GM19035 (cell line): ENCODE data around the gene MGP.

ENCODE experiments used
- ATAC-seq: cut with Tn5 transposase; IDR thresholded peaks from one replicate; pipeline ENCODE4 v1.9.1; 2021; ENCODE audit not compliant: unreplicated experiment

Gene MGP

GRCh38 chr12:14903386-14904098 is 17.9 kb upstream of the MGP start:
- ATAC-seq, result no peak

GRCh38 chr12:14902465-14902864 is 16.8 kb upstream of the MGP start:
- ATAC-seq, result no peak

- no peak for ATAC-seq
Observed at GRCh38 chr12:14901228-14901562, 15.5 kb upstream of the MGP start.

GRCh38 chr12:14900521-14901227 is 15.0 kb upstream of the MGP start:
- no peak for ATAC-seq

- no peak for ATAC-seq
Observed at GRCh38 chr12:14896521-14897169, 11.0 kb upstream of the MGP start.

DNA sequence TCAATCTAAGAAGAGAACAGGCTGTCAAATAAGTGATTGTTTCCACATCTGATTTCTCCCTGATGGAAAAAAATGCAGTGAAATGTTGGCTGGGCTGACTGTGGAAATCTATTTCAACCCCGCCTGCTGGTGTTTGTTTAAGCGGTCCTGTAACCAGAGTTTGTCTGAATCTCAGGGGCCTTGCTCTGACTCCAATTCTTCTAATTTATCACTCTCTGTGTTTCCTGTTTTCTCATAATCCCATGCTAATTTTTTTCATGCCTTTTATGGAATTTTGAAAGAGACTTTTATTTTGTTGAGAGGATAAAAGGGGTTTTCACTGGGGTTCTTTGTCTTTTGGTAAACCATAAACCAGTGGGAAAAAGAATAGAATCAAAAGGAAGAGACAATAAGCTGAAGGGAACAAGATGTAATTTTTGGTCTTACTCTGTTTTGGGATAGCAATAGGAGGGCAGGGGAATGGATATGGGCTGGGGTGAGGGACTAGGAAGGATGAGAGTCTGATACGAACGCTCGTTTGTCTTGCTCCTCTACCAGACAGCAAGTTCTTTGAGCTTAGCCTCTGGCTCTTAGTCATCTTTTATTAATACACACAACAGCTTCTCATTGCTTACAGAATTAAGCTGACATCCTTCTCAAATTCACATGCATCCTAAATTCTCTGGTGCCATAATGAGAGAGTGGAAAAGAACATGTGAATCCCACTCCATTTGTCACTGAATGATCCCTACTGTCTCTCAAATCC is 8.0 kb upstream of the MGP start:
- no peak for ATAC-seq

- no peak for ATAC-seq
Observed at GRCh38 chr12:14892726-14893505, 7.3 kb upstream of the MGP start.

DNA sequence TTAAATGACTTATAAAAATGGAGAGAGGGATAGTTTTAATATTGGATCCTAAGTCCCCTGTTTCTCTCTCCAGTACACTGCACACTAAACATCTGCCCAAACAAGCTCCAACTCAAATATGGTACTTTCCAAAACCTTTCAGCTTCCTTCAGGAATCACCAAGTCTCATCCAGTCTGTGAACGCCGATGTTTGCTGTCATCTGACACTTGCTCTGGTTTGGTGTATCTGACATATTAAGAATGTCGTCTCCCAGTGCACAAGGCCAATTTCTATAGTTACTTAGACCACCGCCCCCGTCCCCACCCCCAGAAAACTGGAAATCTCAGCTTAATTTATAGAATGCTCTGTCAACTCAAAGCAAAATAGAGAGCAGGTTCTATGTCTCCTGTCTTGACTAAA is 5.0 kb upstream of the MGP start:
- no peak for ATAC-seq

DNA sequence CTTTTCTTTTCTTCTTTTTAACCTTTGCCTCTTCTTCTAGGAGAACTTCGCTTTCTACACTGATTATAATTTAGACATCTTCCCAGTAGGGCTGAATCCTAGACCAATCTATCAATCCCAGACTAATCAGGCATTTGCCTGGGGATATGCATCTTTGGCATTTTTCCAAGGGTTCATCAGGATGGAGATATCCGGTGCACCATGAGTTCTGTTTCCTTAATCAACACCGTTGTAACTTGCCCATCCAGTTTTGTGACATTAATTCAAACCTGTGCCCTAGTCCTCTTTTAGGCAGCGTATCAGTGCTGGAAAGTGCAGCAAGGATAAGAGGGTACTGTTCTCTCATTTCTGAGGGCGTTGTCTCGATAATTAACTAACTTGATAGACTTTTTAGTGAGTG is 617 bp upstream of the MGP start:
- ATAC-seq, result no peak

DNA sequence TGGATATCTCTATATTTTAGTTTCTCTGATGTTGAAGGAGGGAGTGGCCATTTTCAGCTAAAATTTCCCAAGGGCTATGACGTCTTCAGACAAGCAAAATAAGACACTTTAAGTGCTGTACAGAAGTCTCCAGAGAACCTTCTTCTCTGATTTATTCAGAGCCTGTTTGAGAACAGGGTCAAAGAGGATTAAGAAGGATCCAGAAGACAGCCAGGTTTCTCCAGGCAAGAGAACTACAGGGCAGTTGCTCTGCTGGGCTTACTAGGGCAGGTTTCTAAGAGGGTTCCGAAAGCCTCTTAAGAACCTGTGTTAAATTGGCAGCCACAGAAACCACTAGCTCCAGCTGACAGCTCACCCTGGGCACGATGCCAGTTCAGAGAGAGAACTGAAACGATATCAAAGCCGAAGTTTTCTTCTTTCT is 1.2 kb downstream of the MGP start:
- ATAC-seq, result peak; percentile 98

- no peak for ATAC-seq
Observed at GRCh38 chr12:14883686-14884085, 2.0 kb downstream of the MGP start.

DNA sequence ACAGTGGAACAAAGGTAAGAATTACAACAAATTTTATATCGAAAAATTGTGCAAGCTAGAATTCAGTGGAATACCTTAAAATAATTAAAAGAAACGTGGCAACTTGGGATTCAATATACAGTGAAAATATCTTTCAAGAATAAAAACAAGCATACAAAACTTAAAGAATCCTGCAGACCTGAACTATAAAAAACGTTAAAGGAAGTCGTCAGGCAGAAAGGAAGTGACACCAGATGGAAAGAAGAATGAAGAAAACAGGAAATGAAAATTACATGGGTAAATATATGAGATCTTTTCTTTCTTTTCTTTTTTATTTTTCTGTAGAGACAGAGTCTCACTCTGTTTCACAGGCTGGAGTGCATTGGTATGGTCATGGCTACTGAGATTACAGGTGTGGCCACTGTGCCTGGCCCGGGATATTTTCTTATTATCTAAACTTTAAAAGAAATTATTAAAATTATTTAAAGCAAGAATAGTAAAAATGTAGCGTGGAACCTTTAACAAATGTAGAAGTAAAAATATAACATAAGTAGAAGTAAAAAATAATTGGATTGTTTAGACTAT is 4.7 kb downstream of the MGP start:
- ATAC-seq, result no peak

GRCh38 chr12:14879222-14879933 is 6.3 kb downstream of the MGP start:
- ATAC-seq, result no peak

DNA sequence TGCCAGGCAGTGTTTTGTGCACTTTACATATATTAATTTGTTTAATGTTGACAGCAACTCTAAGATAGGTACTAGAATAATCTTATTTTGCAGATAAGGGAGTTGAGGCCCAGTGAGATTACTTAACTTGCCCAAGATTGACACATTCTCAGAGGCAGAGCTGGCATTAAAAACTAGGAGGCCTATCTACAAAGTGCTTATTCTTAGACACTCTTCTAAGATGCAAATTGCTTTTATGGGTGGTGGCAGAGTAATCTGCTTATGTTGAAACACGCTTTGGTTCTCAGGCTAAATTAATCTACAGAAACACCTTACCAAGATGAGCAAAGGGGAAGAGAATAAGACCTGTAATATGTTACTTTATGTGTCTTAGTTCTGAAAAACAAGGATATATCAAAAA is 7.2 kb downstream of the MGP start:
- ATAC-seq, result no peak

- no peak for ATAC-seq
Observed at GRCh38 chr12:14876833-14877232, 8.8 kb downstream of the MGP start.

- no peak for ATAC-seq
Observed at GRCh38 chr12:14874882-14875281, 10.8 kb downstream of the MGP start.

DNA sequence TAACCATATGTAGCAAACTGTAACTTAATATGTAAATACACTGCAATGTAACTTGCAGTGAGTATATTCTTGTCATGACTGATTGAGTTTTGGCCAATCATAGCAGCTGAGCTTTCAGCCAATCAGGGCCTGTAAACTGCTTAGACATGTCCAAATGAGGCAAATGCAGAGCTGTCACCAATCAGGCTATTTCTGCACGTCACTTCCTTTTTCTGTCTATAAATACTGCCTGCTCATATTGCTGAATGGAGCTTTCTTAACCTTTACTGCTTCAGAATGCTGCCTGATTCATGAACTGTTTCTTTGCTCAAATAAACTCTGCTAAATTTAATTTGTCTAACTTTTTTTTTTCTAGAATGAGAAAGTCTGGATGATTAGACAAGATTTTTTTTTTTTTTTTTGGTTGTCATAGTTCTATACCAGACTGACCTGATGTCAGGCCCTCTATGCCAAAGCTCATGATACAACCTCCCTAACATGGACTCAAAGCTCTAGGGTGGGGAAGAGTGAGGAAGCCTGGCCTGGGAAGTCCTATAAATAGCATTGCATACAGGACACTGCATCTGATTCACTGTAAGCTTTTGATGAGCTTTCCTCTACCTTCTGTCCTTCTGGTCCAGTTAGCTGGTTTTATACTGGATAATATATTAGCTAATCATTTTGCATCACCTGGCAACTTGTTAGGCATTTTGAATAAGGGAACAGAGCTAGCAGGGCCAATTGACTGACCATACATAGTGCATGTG is 12.0 kb downstream of the MGP start:
- ATAC-seq, result no peak

GRCh38 chr12:14871886-14872285 is 13.8 kb downstream of the MGP start:
- no peak for ATAC-seq

GRCh38 chr12:14871247-14871646 is 14.4 kb downstream of the MGP start:
- ATAC-seq, result no peak
